Activated naive CD4-positive, alpha-beta T cell treated with anti-CD3 and anti-CD28 coated beads, Interleukin-2, amount 50 U/mL, for 24 hours (primary cell): ENCODE data around the gene LOXL1.

ENCODE experiments used
- H3K27ac Mint-ChIP-seq: one replicate; pipeline ENCODE4 v1.8.0; 2021; ENCODE audit warnings: mild to moderate bottlenecking, mixed read lengths
- H3K27me3 Mint-ChIP-seq: one replicate; pipeline ENCODE4 v1.8.0; 2021; ENCODE audit warnings: mixed read lengths
- H3K36me3 Mint-ChIP-seq: one replicate; pipeline ENCODE4 v1.8.0; 2021; ENCODE audit warnings: mixed read lengths
- H3K4me1 Mint-ChIP-seq: one replicate; pipeline ENCODE4 v1.8.0; 2021; ENCODE audit warnings: mixed read lengths
- H3K4me3 Mint-ChIP-seq: one replicate; pipeline ENCODE4 v1.8.0; 2021; ENCODE audit warnings: mild to moderate bottlenecking, mixed read lengths
- H3K9me3 Mint-ChIP-seq: one replicate; pipeline ENCODE4 v1.8.0; 2021; ENCODE audit warnings: mixed read lengths

LOXL1 gene

GRCh38 chr15:73926219-73927002 is at the start of gene LOXL1:
Gene LOXL1, plus strand, starts transcription at chr15:73926462. Its CDS starts 322 bp downstream, at chr15:73926784.
- peaks cover 32% of the 10 kb centered on the region for H3K4me1 Mint-ChIP-seq
- no peaks in the 10 kb centered on the region for H3K9me3 Mint-ChIP-seq
- H3K36me3 Mint-ChIP-seq, result no peaks in the 10 kb centered on the region
- peak within 1 kb of the TSS; percentile 74 for H3K4me3 Mint-ChIP-seq
- H3K27ac Mint-ChIP-seq, result no peak within 1 kb of the TSS
- H3K27me3 Mint-ChIP-seq, result no peaks in the 10 kb centered on the region

GRCh38 chr15:73879426-73879825 is 46.8 kb upstream of the LOXL1 start:
- Mint-ChIP-seq H3K27me3 (peaks cover 6% of the 10 kb centered on the region), H3K27ac (no peak overlapping the region), H3K4me1 (no peaks in the 10 kb centered on the region), H3K4me3 (no peak overlapping the region), H3K9me3 (no peaks in the 10 kb centered on the region), H3K36me3 (no peaks in the 10 kb centered on the region)

DNA sequence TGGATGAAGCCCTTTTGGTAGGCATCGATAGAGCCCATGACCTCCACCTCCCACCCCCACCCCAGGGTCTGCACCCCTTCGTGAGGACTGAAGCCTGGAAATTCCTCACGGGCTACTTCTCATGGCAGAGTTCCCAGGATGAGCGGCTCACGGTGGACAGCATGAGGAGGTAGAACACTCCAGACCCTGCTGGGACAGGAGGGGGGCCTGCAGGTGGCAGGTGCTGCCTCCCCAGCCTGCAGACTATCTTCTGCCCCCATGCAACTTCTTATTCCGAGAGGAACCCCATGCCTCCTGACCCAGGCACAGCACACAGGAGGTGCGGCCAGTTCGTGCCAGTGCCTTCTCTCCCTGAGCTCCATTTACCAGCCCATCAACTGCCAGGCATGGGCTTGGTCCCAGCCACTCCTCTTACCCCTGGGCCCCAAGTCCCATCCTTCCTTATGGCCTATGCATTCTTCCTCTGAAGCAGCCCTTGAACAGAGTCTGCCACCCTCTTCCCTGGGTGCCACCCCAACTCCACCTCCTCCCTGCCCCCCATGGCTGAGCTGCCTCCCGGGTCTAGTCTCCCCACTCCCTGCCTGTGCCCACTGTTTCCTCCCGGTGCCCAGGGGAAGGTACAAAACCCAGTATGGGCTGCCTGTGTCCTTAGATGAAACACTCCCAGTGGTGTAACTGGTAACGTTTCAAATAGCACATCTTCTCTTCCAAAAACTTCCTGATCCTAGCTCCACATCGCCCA is 44.5 kb upstream of the LOXL1 start:
- Mint-ChIP-seq H3K4me1 (no peaks in the 10 kb centered on the region), H3K9me3 (no peaks in the 10 kb centered on the region), H3K27me3 (peaks cover 2% of the 10 kb centered on the region), H3K4me3 (no peak overlapping the region), H3K27ac (no peak overlapping the region), H3K36me3 (no peaks in the 10 kb centered on the region)

- H3K27ac Mint-ChIP-seq, result no peak overlapping the region
- H3K9me3 Mint-ChIP-seq, result no peaks in the 10 kb centered on the region
- no peaks in the 10 kb centered on the region for H3K27me3 Mint-ChIP-seq
- no peaks in the 10 kb centered on the region for H3K36me3 Mint-ChIP-seq
- H3K4me1 Mint-ChIP-seq, result no peaks in the 10 kb centered on the region
- no peak overlapping the region for H3K4me3 Mint-ChIP-seq
Observed at GRCh38 chr15:73882761-73883419, 43.4 kb upstream of the LOXL1 start.

- H3K4me1 Mint-ChIP-seq, result no peaks in the 10 kb centered on the region
- H3K9me3 Mint-ChIP-seq, result no peaks in the 10 kb centered on the region
- no peak overlapping the region for H3K4me3 Mint-ChIP-seq
- H3K27ac Mint-ChIP-seq, result no peak overlapping the region
- no peaks in the 10 kb centered on the region for H3K27me3 Mint-ChIP-seq
- H3K36me3 Mint-ChIP-seq, result no peaks in the 10 kb centered on the region
Observed at GRCh38 chr15:73884159-73884558, 42.1 kb upstream of the LOXL1 start.

GRCh38 chr15:73885954-73886700 is 40.1 kb upstream of the LOXL1 start:
- Mint-ChIP-seq H3K4me3 (no peak overlapping the region), H3K27me3 (peaks cover 2% of the 10 kb centered on the region), H3K9me3 (no peaks in the 10 kb centered on the region), H3K27ac (no peak overlapping the region), H3K4me1 (no peaks in the 10 kb centered on the region), H3K36me3 (no peaks in the 10 kb centered on the region)

DNA sequence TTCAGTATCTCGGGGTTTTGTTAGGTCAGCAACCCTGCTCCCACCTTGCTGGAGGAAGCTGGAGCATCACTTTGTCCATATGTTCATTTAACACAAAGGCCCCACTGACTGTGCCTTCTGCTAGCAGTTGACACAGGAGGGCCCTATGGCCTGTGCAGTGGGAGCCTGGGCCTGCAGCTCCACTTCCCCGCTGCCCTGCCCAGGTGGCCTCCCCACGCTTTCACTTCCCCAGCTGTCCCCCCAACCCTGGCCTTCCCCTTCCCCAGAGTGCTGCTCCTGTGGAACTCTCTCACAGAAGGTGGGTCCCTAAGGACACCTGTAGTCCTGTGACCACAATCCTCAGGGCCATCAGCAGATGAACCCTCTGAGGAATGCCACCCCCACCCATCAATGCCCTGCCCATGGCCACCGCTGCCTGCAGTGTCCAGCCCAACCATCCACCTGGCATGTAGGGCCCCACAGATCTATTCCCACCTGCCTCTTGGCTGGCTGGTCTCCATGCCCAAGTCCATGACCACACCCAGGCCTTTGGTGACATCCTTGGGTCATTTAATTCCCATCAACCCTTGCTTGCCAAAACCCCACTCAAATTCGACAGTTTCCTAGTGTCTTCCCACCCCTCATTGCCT is 39.4 kb upstream of the LOXL1 start:
- Mint-ChIP-seq H3K27ac (no peak overlapping the region), H3K4me3 (no peak overlapping the region)

GRCh38 chr15:73887481-73887880 is 38.8 kb upstream of the LOXL1 start:
- H3K36me3 Mint-ChIP-seq, result no peaks in the 10 kb centered on the region
- H3K4me3 Mint-ChIP-seq, result no peak overlapping the region
- H3K9me3 Mint-ChIP-seq, result no peaks in the 10 kb centered on the region

More for the DNA sequence above, 39.4 kb upstream of the LOXL1 start:
- Mint-ChIP-seq H3K9me3 (no peaks in the 10 kb centered on the region), H3K36me3 (no peaks in the 10 kb centered on the region), H3K27me3 (peaks cover 2% of the 10 kb centered on the region), H3K4me1 (no peaks in the 10 kb centered on the region)

DNA sequence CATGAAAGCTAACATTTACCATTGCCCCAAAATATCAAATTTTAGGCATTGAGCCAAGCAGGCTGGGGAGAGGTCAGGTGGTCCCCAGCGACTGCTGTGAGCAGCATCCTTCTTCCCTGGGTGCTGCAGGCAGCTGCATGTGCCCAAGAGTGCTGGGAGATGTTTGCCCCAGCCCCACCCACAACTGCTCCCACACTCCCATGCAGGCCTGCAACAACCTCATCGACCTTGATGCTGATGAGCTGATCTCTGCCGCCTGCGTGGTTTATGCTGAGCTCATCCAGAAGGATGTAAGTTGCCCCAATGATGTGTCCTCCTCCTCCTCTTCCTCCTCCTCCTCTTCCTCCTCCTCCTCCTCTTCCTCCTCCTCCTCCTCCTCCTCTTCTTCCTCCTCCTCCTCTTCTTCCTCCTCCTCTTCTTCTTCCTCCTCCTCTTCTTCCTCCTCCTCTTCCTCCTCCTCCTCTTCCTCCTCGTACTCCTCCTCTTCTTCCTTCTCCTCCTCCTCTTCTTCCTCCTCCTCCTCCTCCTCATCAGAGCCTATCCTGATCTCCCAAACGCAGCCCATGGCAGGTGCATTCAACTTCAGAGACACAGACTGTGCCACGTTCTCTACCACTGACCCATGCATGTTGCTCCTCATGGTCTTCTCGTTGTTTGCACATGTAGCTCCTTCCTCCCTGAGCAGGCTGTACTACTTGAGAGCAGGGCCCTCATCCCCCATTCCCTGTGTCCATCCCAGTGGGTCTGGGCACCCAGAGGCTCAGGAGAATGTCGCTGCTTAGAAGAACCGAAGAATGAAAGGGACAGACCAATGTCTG is 37.8 kb upstream of the LOXL1 start:
- Mint-ChIP-seq H3K27me3 (peaks cover 2% of the 10 kb centered on the region), H3K4me3 (no peak overlapping the region), H3K4me1 (no peaks in the 10 kb centered on the region), H3K36me3 (no peaks in the 10 kb centered on the region), H3K27ac (no peak overlapping the region), H3K9me3 (no peaks in the 10 kb centered on the region)

More at GRCh38 chr15:73887481-73887880, 38.8 kb upstream of the LOXL1 start:
- Mint-ChIP-seq H3K27me3 (peaks cover 2% of the 10 kb centered on the region), H3K4me1 (no peaks in the 10 kb centered on the region), H3K27ac (no peak overlapping the region)

GRCh38 chr15:73889053-73889761 is 37.1 kb upstream of the LOXL1 start:
- Mint-ChIP-seq H3K9me3 (no peaks in the 10 kb centered on the region), H3K27ac (no peak overlapping the region), H3K4me3 (no peak overlapping the region), H3K27me3 (peaks cover 2% of the 10 kb centered on the region), H3K36me3 (no peaks in the 10 kb centered on the region), H3K4me1 (no peaks in the 10 kb centered on the region)

DNA sequence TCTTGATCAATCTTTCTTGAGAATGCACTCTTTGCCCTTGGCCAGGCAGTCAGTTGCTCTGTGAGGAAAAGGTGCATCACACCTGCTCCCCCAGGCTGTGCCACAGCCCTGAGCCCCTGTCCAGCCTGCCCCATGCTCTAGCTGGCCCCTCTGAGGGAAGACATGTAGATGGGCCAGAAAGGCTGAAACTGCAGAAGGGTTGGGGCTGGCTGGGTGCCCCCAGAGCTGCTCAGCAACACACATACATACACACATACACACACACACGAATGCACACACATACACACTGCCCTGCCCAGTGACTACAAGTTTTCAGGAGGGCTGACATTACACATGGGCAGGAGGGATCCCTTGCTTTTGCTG is 36.5 kb upstream of the LOXL1 start:
- no peaks in the 10 kb centered on the region for H3K4me1 Mint-ChIP-seq
- no peaks in the 10 kb centered on the region for H3K9me3 Mint-ChIP-seq
- no peaks in the 10 kb centered on the region for H3K36me3 Mint-ChIP-seq
- peaks cover 2% of the 10 kb centered on the region for H3K27me3 Mint-ChIP-seq
- no peak overlapping the region for H3K27ac Mint-ChIP-seq
- H3K4me3 Mint-ChIP-seq, result no peak overlapping the region

- peaks cover 2% of the 10 kb centered on the region for H3K27me3 Mint-ChIP-seq
- H3K9me3 Mint-ChIP-seq, result no peaks in the 10 kb centered on the region
- no peak overlapping the region for H3K4me3 Mint-ChIP-seq
- H3K27ac Mint-ChIP-seq, result no peak overlapping the region
- H3K4me1 Mint-ChIP-seq, result no peaks in the 10 kb centered on the region
- no peaks in the 10 kb centered on the region for H3K36me3 Mint-ChIP-seq
Observed at GRCh38 chr15:73891328-73892315, 34.6 kb upstream of the LOXL1 start.
